GM23338 (cell line): ENCODE data around the gene HDGFL2. TPM values are rescaled to one million over a fixed set of nuclear protein-coding genes. Genes with fewer than 3 reads are reported as not detected.

Source experiments
- ATAC-seq: fragments of 200-7000 bp; cut with Tn5 transposase; 3 replicates; pipeline ENCODE4 v1.9.1; 2020
- DNase-seq: peaks from one replicate; pipeline ENCODE4 v3.0.0-alpha.2; 2015; ENCODE audit warnings: low spot score
- H2AFZ ChIP-seq: fragments of 200-600 bp; sonication (generic); 2 replicates; pipeline ENCODE4 v1.8.0; 2016; ENCODE audit warnings: antibody characterized with exemption, mild to moderate bottlenecking, moderate library complexity
- H3F3A ChIP-seq: fragments of 200-600 bp; sonication (generic); replicated peaks from 2 replicates; pipeline ENCODE4 v1.8.0; 2017; ENCODE audit warnings: antibody characterized with exemption, mixed run types, low read depth
- H3K27ac ChIP-seq: fragments of 200-600 bp; sonication (generic); 2 replicates; pipeline ENCODE4 v1.6.1; 2016; ENCODE audit warnings: low read depth
- H3K27me3 ChIP-seq: fragments of 200-600 bp; sonication (generic); 2 replicates; pipeline ENCODE4 v1.8.0; 2016; ENCODE audit warnings: mild to moderate bottlenecking, mixed run types, moderate library complexity; ENCODE audit not compliant: insufficient read depth
- H3K36me3 ChIP-seq: fragments of 200-600 bp; sonication (generic); 2 replicates; pipeline ENCODE4 v1.8.0; 2016; ENCODE audit warnings: mild to moderate bottlenecking; ENCODE audit not compliant: insufficient read depth
- H3K4me1 ChIP-seq: fragments of 200-600 bp; sonication (generic); 2 replicates; pipeline ENCODE4 v1.8.0; 2016; ENCODE audit warnings: mild to moderate bottlenecking, moderate library complexity; ENCODE audit not compliant: insufficient read depth
- H3K4me2 ChIP-seq: fragments of 200-600 bp; sonication (generic); 2 replicates; pipeline ENCODE4 v1.7.1; 2017; ENCODE audit warnings: mixed run types
- H3K4me3 ChIP-seq: fragments of 200-600 bp; sonication (generic); 2 replicates; pipeline ENCODE4 v1.6.1; 2016; ENCODE audit warnings: mixed run types
- H3K79me2 ChIP-seq: fragments of 200-600 bp; sonication (generic); replicated peaks from 2 replicates; pipeline ENCODE4 v1.8.0; 2017; ENCODE audit warnings: mild to moderate bottlenecking; ENCODE audit not compliant: insufficient read depth
- H3K9me2 ChIP-seq: fragments of 200-600 bp; sonication (generic); 2 replicates; pipeline ENCODE4 v1.8.0; 2017; ENCODE audit not compliant: insufficient read depth
- H4K20me1 ChIP-seq: fragments of 200-600 bp; sonication (generic); replicated peaks from 2 replicates; pipeline ENCODE4 v1.8.0; 2017; ENCODE audit warnings: mild to moderate bottlenecking; ENCODE audit not compliant: insufficient read depth
- H3K27ac Mint-ChIP-seq: 2 replicates; pipeline ENCODE4 v1.8.0; 2020; ENCODE audit warnings: inconsistent platforms, mild to moderate bottlenecking, moderate library complexity, mixed read lengths
- H3K27me3 Mint-ChIP-seq: 3 replicates; pipeline ENCODE4 v1.8.0; 2022; ENCODE audit warnings: low read depth, mild to moderate bottlenecking, moderate library complexity, mixed read lengths, inconsistent platforms; ENCODE audit not compliant: insufficient read depth, poor library complexity
- H3K36me3 Mint-ChIP-seq: 3 replicates; pipeline ENCODE4 v1.8.0; 2021; ENCODE audit warnings: low read depth, mild to moderate bottlenecking, inconsistent platforms, moderate library complexity, mixed read lengths
- H3K4me1 Mint-ChIP-seq: 3 replicates; pipeline ENCODE4 v1.8.0; 2020; ENCODE audit warnings: mild to moderate bottlenecking, inconsistent platforms, mixed read lengths
- H3K4me3 Mint-ChIP-seq: 3 replicates; pipeline ENCODE4 v1.8.0; 2021; ENCODE audit warnings: moderate library complexity, mild to moderate bottlenecking, inconsistent platforms, mixed read lengths
- H3K9me3 Mint-ChIP-seq: 3 replicates; pipeline ENCODE4 v1.8.0; 2020; ENCODE audit warnings: moderate library complexity, mild to moderate bottlenecking, inconsistent platforms, mixed read lengths
- CREB1 ChIP-seq: fragments of 250-450 bp; sonication (Bioruptor Pico); IDR thresholded peaks from 2 replicates; pipeline ENCODE4 v1.5.0; 2020; ENCODE audit warnings: low read depth, mild to moderate bottlenecking, moderate library complexity
- EZH2 ChIP-seq: fragments of 200-600 bp; sonication (generic); IDR thresholded peaks from one replicate; pipeline ENCODE4 v1.8.0; 2017; ENCODE audit warnings: antibody characterized with exemption, mild to moderate bottlenecking, low read depth; ENCODE audit not compliant: unreplicated experiment
- EZH2phosphoT487 ChIP-seq: fragments of 200-600 bp; sonication (generic); IDR thresholded peaks from one replicate; pipeline ENCODE4 v1.8.1; 2018; ENCODE audit warnings: antibody characterized with exemption; ENCODE audit not compliant: unreplicated experiment
- JUNB ChIP-seq: IDR thresholded peaks from one replicate; pipeline ENCODE4 v1.6.1; 2016; ENCODE audit warnings: antibody characterized with exemption; ENCODE audit not compliant: unreplicated experiment
- STAT1 ChIP-seq: IDR thresholded peaks from one replicate; pipeline ENCODE4 v1.6.1; 2016; ENCODE audit warnings: antibody characterized with exemption; ENCODE audit not compliant: unreplicated experiment
- ZNF114 ChIP-seq: fragments of 250-450 bp; sonication (Bioruptor Pico); IDR thresholded peaks from 2 replicates; pipeline ENCODE4 v1.5.0; 2020; ENCODE audit warnings: mild to moderate bottlenecking, moderate library complexity
- ZNF331 ChIP-seq: fragments of 250-450 bp; sonication (Bioruptor Pico); IDR thresholded peaks from 2 replicates; pipeline ENCODE4 v1.5.0; 2020; ENCODE audit warnings: low read depth, mild to moderate bottlenecking, moderate library complexity
- ZNF462 ChIP-seq: fragments of 250-450 bp; sonication (Bioruptor Pico); IDR thresholded peaks from 2 replicates; pipeline ENCODE4 v1.5.0; 2020; ENCODE audit warnings: mild to moderate bottlenecking, moderate library complexity
- polyA plus RNA-seq: library from polyadenylated mRNA; unstranded; fragments of >200 nt; fragmentation: Nextera tagmentation; extraction: Ambion mirVana; gene quantifications from 2 replicates; pipeline ENCODE4 v1.2.1, GENCODE V29; 2016
- total RNA-seq: library from RNA; depleted of rRNA; stranded (reverse); fragments of >200 nt; shearing (Covaris generic); gene quantifications from 2 replicates; pipeline ENCODE4 v1.2.3, GENCODE V29; 2014
- TF ChIP-seq, protein P1 (sequence below): IDR thresholded peaks from one replicate; pipeline ENCODE4 v1.6.1; 2018; ENCODE audit warnings: antibody characterized with exemption; ENCODE audit not compliant: unreplicated experiment

The HDGFL2 gene
- total and polyA plus RNA-seq, 2 experiments from 2014 or later = 64.8 to 113 TPM

DNA sequence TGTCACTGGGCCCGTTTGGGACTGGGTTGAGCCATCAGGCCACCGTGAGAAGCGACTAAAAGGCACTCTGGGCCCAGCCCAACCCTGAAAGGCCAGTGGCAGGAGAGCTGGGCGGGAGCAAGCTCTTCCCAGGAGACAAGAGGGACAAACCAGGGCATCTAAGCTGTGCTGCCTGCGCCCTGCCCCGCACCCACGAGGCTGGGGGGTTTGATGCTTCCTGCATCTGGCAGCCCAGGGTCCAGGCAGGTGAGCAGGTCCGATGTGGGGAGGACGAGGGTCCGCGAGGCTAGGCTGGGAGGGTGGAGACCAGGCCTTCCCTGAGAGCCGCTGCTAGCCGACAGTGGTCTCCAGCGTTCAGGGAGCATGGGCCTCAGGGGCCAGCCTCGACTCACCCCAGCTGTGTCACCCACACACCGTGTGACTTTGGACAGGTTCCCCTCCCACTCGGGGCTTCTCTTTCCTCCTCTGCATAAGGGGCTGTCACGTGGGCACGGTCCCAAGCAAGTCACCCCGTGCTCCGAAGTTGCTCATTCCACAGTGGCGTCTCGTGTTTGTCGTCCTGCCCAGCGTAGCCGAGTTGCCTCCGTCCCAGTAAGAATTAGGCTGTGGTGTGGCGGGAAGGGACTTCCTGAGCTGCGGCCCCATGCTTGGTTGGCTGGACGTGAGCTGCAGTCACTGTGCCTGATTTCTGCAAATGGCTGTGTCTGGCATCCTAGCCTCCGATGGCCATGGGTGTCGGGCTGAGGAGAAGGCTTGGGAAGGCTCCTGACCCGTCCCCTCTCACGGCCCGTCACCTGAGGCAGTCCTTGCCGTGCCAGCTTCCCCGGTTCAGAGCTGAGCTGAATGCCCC is 30.4 kb downstream of the HDGFL2 start:
- H3K79me2 ChIP-seq = no peaks in the 10 kb centered on the region
- no peaks in the 10 kb centered on the region for H3K4me1 Mint-ChIP-seq
- TF ChIP-seq EZH2phosphoT487 (no peak), ZNF331 (CRISPR knock-in tag) (no peak)
- H3K4me2 ChIP-seq = no peak overlapping the region
- no peaks in the 10 kb centered on the region for H3K4me1 ChIP-seq
- peaks cover 19% of the 10 kb centered on the region for H3K36me3 Mint-ChIP-seq
- H3K36me3 ChIP-seq = peaks cover 5% of the 10 kb centered on the region; the same call in 1 of the 2 replicates
- H2AFZ ChIP-seq = no peak overlapping the region
- no peaks in the 10 kb centered on the region for H3K9me2 ChIP-seq
- H3K4me3 Mint-ChIP-seq = no peak overlapping the region
- DNase-seq = no peak
- H3K27me3 ChIP-seq = no peaks in the 10 kb centered on the region
- no peaks in the 10 kb centered on the region; the same call in none of the 2 replicates for H4K20me1 ChIP-seq
- no peak overlapping the region for H3K27ac Mint-ChIP-seq
- H3K27me3 Mint-ChIP-seq = peaks cover 14% of the 10 kb centered on the region
- no peak for ATAC-seq
- no peaks in the 10 kb centered on the region for H3F3A ChIP-seq
- H3K27ac ChIP-seq = no peak overlapping the region
- no peak overlapping the region for H3K4me3 ChIP-seq
- H3K9me3 Mint-ChIP-seq = no peaks in the 10 kb centered on the region

- H3K4me3 Mint-ChIP-seq = no peak overlapping the region
- Histone ChIP-seq H3K4me3 (no peak overlapping the region), H3K27me3 (no peaks in the 10 kb centered on the region), H3F3A (no peaks in the 10 kb centered on the region), H3K9me2 (no peaks in the 10 kb centered on the region), H3K27ac (no peak overlapping the region), H3K79me2 (no peaks in the 10 kb centered on the region), H2AFZ (no peak overlapping the region), H3K36me3 (peaks cover 5% of the 10 kb centered on the region; the same call in 1 of the 2 replicates), H3K4me2 (no peak overlapping the region), H3K4me1 (no peaks in the 10 kb centered on the region), H4K20me1 (no peaks in the 10 kb centered on the region; the same call in none of the 2 replicates)
- H3K27ac Mint-ChIP-seq = no peak overlapping the region
- ATAC-seq (no peak), DNase-seq (no peak)
- H3K36me3 Mint-ChIP-seq = peaks cover 19% of the 10 kb centered on the region
- peaks cover 15% of the 10 kb centered on the region for H3K27me3 Mint-ChIP-seq
- H3K9me3 Mint-ChIP-seq = no peaks in the 10 kb centered on the region
- no peaks in the 10 kb centered on the region for H3K4me1 Mint-ChIP-seq
- TF ChIP-seq EZH2 (no peak), CREB1 (CRISPR knock-in tag) (no peak), ZNF114 (CRISPR knock-in tag) (no peak), JUNB (no peak), STAT1 (no peak), ZNF462 (no peak)
- TF ChIP-seq, protein P1, sequence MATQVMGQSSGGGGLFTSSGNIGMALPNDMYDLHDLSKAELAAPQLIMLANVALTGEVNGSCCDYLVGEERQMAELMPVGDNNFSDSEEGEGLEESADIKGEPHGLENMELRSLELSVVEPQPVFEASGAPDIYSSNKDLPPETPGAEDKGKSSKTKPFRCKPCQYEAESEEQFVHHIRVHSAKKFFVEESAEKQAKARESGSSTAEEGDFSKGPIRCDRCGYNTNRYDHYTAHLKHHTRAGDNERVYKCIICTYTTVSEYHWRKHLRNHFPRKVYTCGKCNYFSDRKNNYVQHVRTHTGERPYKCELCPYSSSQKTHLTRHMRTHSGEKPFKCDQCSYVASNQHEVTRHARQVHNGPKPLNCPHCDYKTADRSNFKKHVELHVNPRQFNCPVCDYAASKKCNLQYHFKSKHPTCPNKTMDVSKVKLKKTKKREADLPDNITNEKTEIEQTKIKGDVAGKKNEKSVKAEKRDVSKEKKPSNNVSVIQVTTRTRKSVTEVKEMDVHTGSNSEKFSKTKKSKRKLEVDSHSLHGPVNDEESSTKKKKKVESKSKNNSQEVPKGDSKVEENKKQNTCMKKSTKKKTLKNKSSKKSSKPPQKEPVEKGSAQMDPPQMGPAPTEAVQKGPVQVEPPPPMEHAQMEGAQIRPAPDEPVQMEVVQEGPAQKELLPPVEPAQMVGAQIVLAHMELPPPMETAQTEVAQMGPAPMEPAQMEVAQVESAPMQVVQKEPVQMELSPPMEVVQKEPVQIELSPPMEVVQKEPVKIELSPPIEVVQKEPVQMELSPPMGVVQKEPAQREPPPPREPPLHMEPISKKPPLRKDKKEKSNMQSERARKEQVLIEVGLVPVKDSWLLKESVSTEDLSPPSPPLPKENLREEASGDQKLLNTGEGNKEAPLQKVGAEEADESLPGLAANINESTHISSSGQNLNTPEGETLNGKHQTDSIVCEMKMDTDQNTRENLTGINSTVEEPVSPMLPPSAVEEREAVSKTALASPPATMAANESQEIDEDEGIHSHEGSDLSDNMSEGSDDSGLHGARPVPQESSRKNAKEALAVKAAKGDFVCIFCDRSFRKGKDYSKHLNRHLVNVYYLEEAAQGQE = no peak
These were observed 31.2 kb downstream of the HDGFL2 start for GRCh38 chr19:4503132-4503824.
